ENCODE measurements around the gene TMEM144.
A peak's percentile ranks its signal among the peaks of the same experiment; 100 is the strongest.

The TMEM144 gene

GRCh38 chr4:158209825-158210807 lies at the start of gene TMEM144:
Gene TMEM144 (plus strand): TSS chr4:158210486. CDS start chr4:158212668, 2,182 bp downstream.
- DNase-seq (ENCODE audit: low read depth) = peak; percentile 23

DNA sequence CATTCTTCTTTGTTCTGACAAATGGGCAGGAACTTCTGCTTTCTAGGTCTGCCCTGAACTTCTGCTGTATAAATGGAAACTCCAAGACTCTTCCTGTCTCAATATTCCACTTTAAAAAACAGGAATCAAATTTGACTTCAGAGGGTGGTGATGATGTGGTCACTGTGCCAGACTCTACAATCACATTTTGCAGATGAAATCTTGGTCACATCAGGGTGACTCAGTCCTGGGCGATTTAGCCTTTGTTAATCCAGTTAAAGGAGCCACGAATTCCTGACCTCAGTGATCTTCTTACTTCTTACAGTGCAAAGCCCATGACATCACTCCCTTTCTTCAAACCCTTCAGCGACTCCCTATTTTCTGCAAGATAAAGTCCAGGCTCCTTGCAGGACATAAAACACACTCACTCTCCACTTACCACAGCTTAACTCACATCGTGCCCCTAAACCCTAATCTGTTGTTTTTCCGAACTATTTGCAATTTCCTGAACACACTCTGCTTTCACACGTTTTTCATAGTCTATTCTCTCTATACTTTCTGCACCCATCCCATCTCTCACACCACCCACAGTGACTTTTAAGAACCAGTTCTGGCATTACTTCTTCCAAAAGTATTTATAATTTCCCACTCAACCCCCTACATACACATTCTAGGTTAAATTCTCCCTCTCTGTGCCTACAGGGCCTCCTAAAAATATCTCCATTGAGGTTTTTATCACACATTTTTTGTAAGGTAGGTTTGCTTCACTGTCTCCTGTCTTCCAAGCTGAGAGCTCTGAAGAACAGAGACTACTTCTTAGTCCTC lies 48.5 kb upstream of the TMEM144 start:
- no peak for DNase-seq (ENCODE audit: low read depth)

- no peak for DNase-seq (ENCODE audit: low read depth)
These were observed 47.7 kb upstream of the TMEM144 start for GRCh38 chr4:158162631-158163030.

GRCh38 chr4:158163941-158164767 lies 46.1 kb upstream of the TMEM144 start:
- no peak for DNase-seq (ENCODE audit: low read depth)

- DNase-seq (ENCODE audit: low read depth) = no peak
These were observed 45.5 kb upstream of the TMEM144 start for GRCh38 chr4:158164768-158165213.

DNA sequence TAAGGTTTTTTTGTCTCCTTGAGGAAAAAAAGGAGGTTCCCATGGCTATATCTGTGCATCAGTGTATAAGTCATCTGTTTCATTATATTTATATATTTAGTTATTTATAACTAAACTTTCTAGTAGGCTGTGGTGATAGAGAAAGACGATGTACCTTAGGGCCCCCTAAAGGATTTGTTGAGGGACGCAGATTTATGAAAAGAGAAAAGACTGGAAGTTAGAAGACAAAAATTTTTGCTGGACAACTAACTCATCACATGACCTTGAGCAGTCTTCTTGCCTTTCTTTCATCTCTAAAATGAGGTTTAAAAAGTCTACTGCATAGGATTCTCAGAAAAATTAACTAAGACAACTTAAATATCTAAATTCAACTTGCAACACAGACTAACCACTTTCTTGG lies 43.6 kb upstream of the TMEM144 start:
- DNase-seq (ENCODE audit: low read depth) = no peak

GRCh38 chr4:158168606-158169005 lies 41.7 kb upstream of the TMEM144 start:
- DNase-seq (ENCODE audit: low read depth) = no peak

DNA sequence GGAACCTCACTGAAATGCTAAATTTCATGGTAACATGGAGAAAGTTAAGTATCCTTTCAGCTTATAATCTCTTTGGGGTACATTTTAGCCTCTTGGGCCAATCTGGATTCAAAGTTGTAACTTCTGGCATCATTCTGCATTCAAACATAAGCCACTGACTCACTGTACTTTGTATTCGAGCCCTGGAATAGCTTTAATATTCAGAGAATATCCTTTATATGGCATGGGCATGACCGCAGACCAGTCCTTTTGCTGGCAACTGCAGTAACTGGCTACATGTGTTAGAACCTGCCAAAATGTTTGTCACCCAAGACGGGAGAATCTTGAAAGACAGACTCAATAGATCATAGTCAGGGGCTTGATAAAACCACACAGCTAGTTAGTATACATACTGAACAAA lies 40.8 kb upstream of the TMEM144 start:
- no peak for DNase-seq (ENCODE audit: low read depth)

- DNase-seq (ENCODE audit: low read depth) = no peak
These were observed 40.2 kb upstream of the TMEM144 start for GRCh38 chr4:158169931-158170690.

GRCh38 chr4:158170691-158171561 lies 39.4 kb upstream of the TMEM144 start:
- no peak for DNase-seq (ENCODE audit: low read depth)

DNA sequence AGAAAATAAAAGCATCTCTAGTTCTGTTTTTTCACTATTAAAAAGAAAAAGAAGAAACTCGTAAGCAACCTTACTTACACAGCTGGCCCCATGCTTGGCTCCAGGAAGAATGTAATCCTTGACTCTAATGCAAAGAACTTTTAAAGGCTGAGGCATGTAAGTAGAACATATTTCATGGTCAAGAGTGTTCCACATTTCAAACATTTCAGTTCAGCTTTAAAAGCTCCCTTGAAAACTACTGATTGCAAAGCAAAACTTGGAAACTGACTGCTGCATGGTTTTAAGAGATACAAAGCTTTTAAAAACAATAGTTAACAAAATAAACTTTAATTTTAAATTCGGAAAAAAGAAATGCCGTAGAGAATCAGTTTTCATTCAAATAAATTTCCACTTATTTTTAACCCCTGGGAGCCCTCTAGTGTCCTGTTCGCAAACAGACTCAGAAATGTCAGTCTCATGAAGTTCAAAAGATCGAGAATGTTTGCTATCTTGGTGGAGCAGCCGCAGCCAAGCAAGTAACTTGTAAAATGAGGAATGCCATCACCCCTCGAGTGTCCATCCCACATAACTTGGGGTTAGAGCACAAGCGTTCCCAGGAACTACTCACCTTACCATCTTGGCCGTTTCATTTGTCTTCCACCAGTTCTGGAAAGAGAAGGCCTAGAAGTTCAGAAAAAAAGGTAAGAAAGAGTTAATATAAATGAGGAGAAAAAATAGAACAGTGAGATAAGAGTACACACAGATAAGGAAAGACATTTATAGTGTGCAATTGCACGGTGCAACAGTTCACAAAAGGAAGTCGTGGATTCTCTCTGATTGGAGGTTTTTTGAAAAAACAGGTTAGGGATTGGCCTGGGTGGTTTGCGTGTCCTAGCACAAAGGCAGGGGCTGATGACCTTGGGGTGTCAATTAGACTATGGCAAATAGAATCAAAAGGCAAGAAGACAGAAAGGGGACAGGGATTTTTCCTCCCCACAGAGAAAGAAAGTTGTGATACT lies 37.7 kb upstream of the TMEM144 start, which contains the start of gene GASK1B:
Gene GASK1B (minus strand): TSS at position 765 of the 998 bp plus-strand sequence. CDS start 1,650 bp downstream, outside the sequence.
- DNase-seq (ENCODE audit: low read depth) = no peak

- no peak for DNase-seq (ENCODE audit: low read depth)
These were observed 34.2 kb upstream of the TMEM144 start for GRCh38 chr4:158176108-158176507.

GRCh38 chr4:158176776-158177175 lies 33.5 kb upstream of the TMEM144 start:
- DNase-seq (ENCODE audit: low read depth) = no peak

- no peak for DNase-seq (ENCODE audit: low read depth)
These were observed 30.8 kb upstream of the TMEM144 start for GRCh38 chr4:158179465-158179864.

GRCh38 chr4:158181906-158182305 lies 28.4 kb upstream of the TMEM144 start:
- no peak for DNase-seq (ENCODE audit: low read depth)

- no peak for DNase-seq (ENCODE audit: low read depth)
These were observed 27.6 kb upstream of the TMEM144 start for GRCh38 chr4:158182736-158183135.

- DNase-seq (ENCODE audit: low read depth) = no peak
These were observed 23.5 kb upstream of the TMEM144 start for GRCh38 chr4:158186815-158187214.

DNA sequence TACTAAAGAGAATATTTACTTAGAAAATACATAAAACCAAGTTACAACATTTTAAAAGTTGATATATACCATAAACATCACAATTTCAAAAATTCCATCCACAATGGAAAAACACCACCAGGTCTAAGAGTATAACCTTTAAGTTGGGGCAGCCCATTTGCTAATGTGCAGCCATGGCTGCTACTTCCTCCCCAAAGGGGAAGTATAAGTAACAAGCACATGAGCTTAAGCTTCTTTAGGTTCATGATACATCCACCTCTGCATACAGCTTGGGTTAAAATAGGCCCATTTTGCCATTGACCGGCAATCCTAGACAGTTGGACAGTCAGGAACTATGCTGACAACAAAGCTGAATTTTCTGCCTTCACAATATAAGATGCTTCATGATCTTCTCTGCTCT lies 20.9 kb upstream of the TMEM144 start:
- DNase-seq (ENCODE audit: low read depth) = no peak

DNA sequence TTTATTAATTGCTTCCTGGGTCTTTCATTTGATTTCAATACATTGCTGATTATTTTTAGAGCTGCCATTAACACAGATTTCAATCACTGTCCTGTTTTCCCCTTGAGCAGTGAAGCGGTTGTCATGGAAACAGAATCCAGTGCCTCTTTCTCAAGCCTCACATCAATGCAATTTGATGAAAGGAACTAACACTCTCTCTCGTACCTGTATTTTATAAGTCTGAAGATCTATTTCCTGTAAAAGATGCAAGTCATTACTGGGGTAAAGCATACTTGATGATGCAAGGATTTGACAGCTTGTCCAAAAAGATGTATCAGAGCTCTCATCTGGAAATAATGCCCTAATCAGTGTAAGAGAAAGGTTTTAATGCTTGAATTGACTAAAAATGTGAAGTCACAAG lies 19.6 kb upstream of the TMEM144 start:
- DNase-seq (ENCODE audit: low read depth) = no peak

All from stimulated activated CD8-positive, alpha-beta memory T cell treated with anti-CD3 and anti-CD28 coated beads, Interleukin-4, amount 100 ng/mL, for 24 hours (primary cell).